Non-pigmented ciliary epithelial cell (primary cell): Measurements from ENCODE around the gene SPEG.

Source experiments
- DNase-seq: peaks from one replicate; pipeline ENCODE4 v3.0.0-alpha.2; 2010; ENCODE audit warnings: low read depth

The SPEG gene

GRCh38 chr2:219533930-219534661 is 99.5 kb downstream of the SPEG start:
- DNase-seq = no peak

- DNase-seq = no peak
These were observed 101.8 kb downstream of the SPEG start for GRCh38 chr2:219536425-219536824.

- no peak for DNase-seq
These were observed 102.3 kb downstream of the SPEG start for GRCh38 chr2:219536967-219537366.

GRCh38 chr2:219537657-219538488 is 103.2 kb downstream of the SPEG start:
- no peak for DNase-seq

- DNase-seq = no peak
These were observed 103.9 kb downstream of the SPEG start for GRCh38 chr2:219538504-219538951.

- no peak for DNase-seq
These were observed 104.5 kb downstream of the SPEG start for GRCh38 chr2:219538956-219539788.

- DNase-seq = no peak
These were observed 105.5 kb downstream of the SPEG start for GRCh38 chr2:219539926-219540678.

- DNase-seq = no peak
These were observed 106.3 kb downstream of the SPEG start for GRCh38 chr2:219540784-219541504.

- no peak for DNase-seq
These were observed 107.1 kb downstream of the SPEG start for GRCh38 chr2:219541611-219542180.

GRCh38 chr2:219542931-219543595 is 108.4 kb downstream of the SPEG start:
- DNase-seq = no peak

GRCh38 chr2:219543596-219544358 is 109.1 kb downstream of the SPEG start, which contains the start of the genes CHPF and TMEM198:
Gene CHPF (minus strand): TSS chr2:219543809. CDS start chr2:219543538, 271 bp downstream.
Gene TMEM198 (plus strand): TSS chr2:219544028. CDS start chr2:219544728, 700 bp downstream.
- DNase-seq = peak; percentile 83

- no peak for DNase-seq
These were observed 109.9 kb downstream of the SPEG start for GRCh38 chr2:219544567-219544966.

GRCh38 chr2:219545295-219545942 is 110.8 kb downstream of the SPEG start:
- no peak for DNase-seq

- no peak for DNase-seq
These were observed 111.3 kb downstream of the SPEG start for GRCh38 chr2:219545943-219546352.

- no peak for DNase-seq
These were observed 113.0 kb downstream of the SPEG start for GRCh38 chr2:219547621-219548020.
